Brain pericyte (primary cell): ENCODE data around the gene TRIM28.

Source experiments
- DNase-seq: peaks from one replicate; pipeline ENCODE4 v3.0.0-alpha.2; 2012; ENCODE audit warnings: low read depth, low spot score

TRIM28 gene

GRCh38 chr19:58548859-58549663 is 5.2 kb downstream of the TRIM28 start:
- DNase-seq: no peak

- no peak for DNase-seq
Observed at GRCh38 chr19:58549664-58550361, 5.9 kb downstream of the TRIM28 start.

GRCh38 chr19:58550362-58551122 is 6.7 kb downstream of the TRIM28 start:
- DNase-seq: no peak

GRCh38 chr19:58551123-58551497 is 7.2 kb downstream of the TRIM28 start:
- DNase-seq: no peak

GRCh38 chr19:58551577-58552471 is 8.0 kb downstream of the TRIM28 start:
- DNase-seq: no peak

- DNase-seq: no peak
Observed at GRCh38 chr19:58552655-58553054, 8.8 kb downstream of the TRIM28 start.

GRCh38 chr19:58553799-58554493 is 10.1 kb downstream of the TRIM28 start:
- no peak for DNase-seq

GRCh38 chr19:58554494-58555368 is 10.9 kb downstream of the TRIM28 start, which contains the start of gene CHMP2A:
CHMP2A (minus strand) TSS chr19:58555105; CDS start chr19:58554212, 893 bp downstream.
- DNase-seq: peak; percentile 91

GRCh38 chr19:58555369-58555885 is 11.6 kb downstream of the TRIM28 start:
- DNase-seq: no peak

GRCh38 chr19:58555920-58556621 is 12.2 kb downstream of the TRIM28 start:
- DNase-seq: no peak

GRCh38 chr19:58556622-58557220 is 12.9 kb downstream of the TRIM28 start:
- no peak for DNase-seq

- DNase-seq: no peak
Observed at GRCh38 chr19:58557221-58558065, 13.6 kb downstream of the TRIM28 start.

GRCh38 chr19:58558066-58558622 is 14.3 kb downstream of the TRIM28 start, which contains the start of gene UBE2M:
UBE2M (minus strand) TSS chr19:58558611; CDS start chr19:58558381, 230 bp downstream.
- no peak for DNase-seq

- peak; percentile 97 for DNase-seq
Observed at GRCh38 chr19:58558623-58559274, 14.9 kb downstream of the TRIM28 start.

- no peak for DNase-seq
Observed at GRCh38 chr19:58559275-58560006, 15.6 kb downstream of the TRIM28 start.
